Skeletal muscle satellite cell (primary cell): Measurements from ENCODE around the gene STAG3.

ENCODE experiments used
- H3K27me3 ChIP-seq: 2 replicates; pipeline ENCODE4 v1.7.0; 2013; ENCODE audit warnings: low read length; ENCODE audit not compliant: control insufficient read depth, insufficient read depth
- H3K36me3 ChIP-seq: 2 replicates; pipeline ENCODE4 v1.7.0; 2013; ENCODE audit warnings: mild to moderate bottlenecking, control low read depth, low read length; ENCODE audit not compliant: insufficient read depth
- H3K4me1 ChIP-seq: 2 replicates; pipeline ENCODE4 v1.7.0; 2013; ENCODE audit warnings: low read length; ENCODE audit not compliant: control insufficient read depth, insufficient read depth
- H3K4me2 ChIP-seq: 2 replicates; pipeline ENCODE4 v1.7.0; 2013; ENCODE audit warnings: mild to moderate bottlenecking, low read length
- H3K4me3 ChIP-seq: 2 replicates; pipeline ENCODE4 v1.7.0; 2013; ENCODE audit warnings: low read length
- H3K9ac ChIP-seq: 2 replicates; pipeline ENCODE4 v1.7.0; 2013; ENCODE audit warnings: mild to moderate bottlenecking, low read depth, low read length, moderate library complexity
- H3K9me3 ChIP-seq: replicated peaks from 2 replicates; pipeline ENCODE4 v1.7.0; 2013; ENCODE audit warnings: mild to moderate bottlenecking, control low read depth, low read length

The STAG3 gene

DNA sequence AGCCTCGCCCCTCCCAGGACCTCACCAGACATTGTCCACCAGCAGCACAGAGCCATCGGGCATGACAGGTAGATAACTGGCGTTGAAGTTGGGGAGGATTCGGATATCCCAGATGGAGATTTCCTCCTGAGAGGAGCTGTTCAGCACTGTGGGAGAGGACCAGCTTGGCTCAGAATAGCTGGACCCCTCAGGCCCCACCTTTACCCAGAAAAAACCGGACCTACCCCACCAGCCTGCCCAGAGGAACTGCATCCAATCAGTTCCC, 20.7 kb upstream of the STAG3 start:
- Histone ChIP-seq H3K4me3 (peak overlapping the region; percentile 99), H3K27me3 (no peaks in the 10 kb centered on the region), H3K36me3 (peaks cover 40% of the 10 kb centered on the region), H3K9ac (peak overlapping the region; percentile 95), H3K4me1 (peaks cover 17% of the 10 kb centered on the region), H3K9me3 (no peaks in the 10 kb centered on the region), H3K4me2 (peak overlapping the region; percentile 92)

DNA sequence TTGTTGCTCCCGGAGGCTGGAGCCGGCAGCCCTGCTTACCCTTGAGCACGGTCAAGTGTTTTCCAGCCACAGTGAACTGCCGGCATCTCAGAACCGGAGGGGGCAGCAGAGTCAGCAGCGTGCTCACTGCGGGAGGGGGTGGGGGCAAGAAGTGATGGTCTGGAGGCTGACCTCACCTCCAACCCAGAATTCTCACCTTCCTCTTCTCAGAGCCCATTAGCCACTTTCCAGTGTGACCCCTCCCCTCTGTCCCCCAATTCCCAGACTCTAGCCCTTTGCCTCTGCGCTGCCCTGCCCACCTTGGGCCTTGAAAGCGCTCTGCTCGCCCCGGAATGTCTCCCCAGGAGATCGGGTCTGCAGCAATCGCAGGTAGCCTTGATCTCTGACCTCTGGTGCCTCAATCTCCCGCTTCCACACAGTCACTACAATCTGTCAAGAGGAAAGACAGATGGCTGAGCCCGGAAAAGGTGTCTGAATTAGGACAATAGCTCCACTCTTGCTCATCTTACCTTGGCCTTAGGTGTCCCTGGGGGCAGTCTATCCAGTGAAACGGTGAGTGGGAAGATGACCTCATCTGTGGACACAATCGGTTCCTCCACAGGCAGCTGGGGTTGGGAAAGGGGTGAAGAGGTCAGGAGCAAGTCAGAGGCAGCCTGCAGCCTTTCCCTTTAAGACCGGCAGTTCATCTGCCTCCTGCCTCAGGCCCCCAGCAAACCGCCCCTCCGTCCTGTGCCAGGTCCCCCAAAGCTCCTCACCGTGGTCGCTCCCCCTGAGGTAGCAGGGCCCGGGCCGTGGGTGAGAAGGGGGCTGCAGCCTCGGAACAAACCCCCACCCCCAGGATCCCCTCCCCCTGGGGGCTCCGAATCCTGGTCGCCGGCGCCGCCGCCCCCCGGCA, 20.1 kb upstream of the STAG3 start:
- Histone ChIP-seq H3K9me3 (no peaks in the 10 kb centered on the region), H3K36me3 (peaks cover 40% of the 10 kb centered on the region), H3K4me1 (peaks cover 17% of the 10 kb centered on the region), H3K4me2 (peak overlapping the region; percentile 92), H3K9ac (peak overlapping the region; percentile 95), H3K27me3 (no peaks in the 10 kb centered on the region), H3K4me3 (peak overlapping the region; percentile 99)

- Histone ChIP-seq H3K4me1 (peaks cover 17% of the 10 kb centered on the region), H3K4me3 (peak within 1 kb of the TSS; percentile 99), H3K36me3 (peaks cover 35% of the 10 kb centered on the region), H3K4me2 (peak within 1 kb of the TSS; percentile 92), H3K27me3 (no peaks in the 10 kb centered on the region), H3K9me3 (no peaks in the 10 kb centered on the region), H3K9ac (peak within 1 kb of the TSS; percentile 95)
Measured at GRCh38 chr7:100158229-100159098, 19.3 kb upstream of the STAG3 start, which contains the start of gene TRAPPC14. TRAPPC14 (minus strand) TSS chr7:100158723; CDS start chr7:100158499, 224 bp downstream.

GRCh38 chr7:100159099-100159623, 18.6 kb upstream of the STAG3 start:
- peaks cover 17% of the 10 kb centered on the region for H3K4me1 ChIP-seq
- H3K4me3 ChIP-seq = peak overlapping the region; percentile 99
- no peaks in the 10 kb centered on the region for H3K27me3 ChIP-seq
- H3K36me3 ChIP-seq = peaks cover 28% of the 10 kb centered on the region
- peak overlapping the region; percentile 92 for H3K4me2 ChIP-seq
- H3K9ac ChIP-seq = peak overlapping the region; percentile 95
- H3K9me3 ChIP-seq = no peaks in the 10 kb centered on the region

GRCh38 chr7:100160067-100160466, 17.7 kb upstream of the STAG3 start:
- no peak overlapping the region for H3K4me3 ChIP-seq
- no peaks in the 10 kb centered on the region for H3K27me3 ChIP-seq
- no peaks in the 10 kb centered on the region for H3K9me3 ChIP-seq
- H3K36me3 ChIP-seq = peaks cover 20% of the 10 kb centered on the region
- peaks cover 17% of the 10 kb centered on the region for H3K4me1 ChIP-seq
- no peak overlapping the region for H3K4me2 ChIP-seq
- H3K9ac ChIP-seq = no peak overlapping the region

DNA sequence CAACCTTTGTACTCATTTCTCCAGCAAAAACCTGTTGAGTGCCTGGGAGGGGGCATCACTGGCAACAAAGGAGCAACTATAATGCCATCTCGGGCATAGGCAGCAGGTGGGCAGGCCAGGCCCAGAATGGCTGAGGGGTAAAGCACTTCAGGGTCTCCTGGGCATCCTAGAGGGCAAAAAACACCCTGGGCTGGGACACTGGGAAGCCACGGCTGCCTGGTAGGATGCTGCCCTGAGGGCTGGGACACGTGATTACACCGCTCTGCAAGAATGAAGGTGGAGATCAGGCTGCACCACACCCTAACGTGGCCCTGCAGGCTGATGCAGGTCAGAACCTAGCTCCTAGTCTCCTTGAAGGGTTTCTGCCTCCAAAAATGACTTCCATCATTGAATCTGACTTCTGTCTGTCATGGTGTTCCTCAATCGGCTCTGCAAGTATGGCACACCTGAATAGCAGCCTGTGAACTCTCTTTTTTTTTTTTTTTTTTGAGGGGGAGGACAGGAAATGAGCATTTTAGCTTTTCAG, 14.6 kb upstream of the STAG3 start:
- H3K27me3 ChIP-seq = no peaks in the 10 kb centered on the region
- no peak overlapping the region for H3K9ac ChIP-seq
- no peaks in the 10 kb centered on the region for H3K36me3 ChIP-seq
- H3K9me3 ChIP-seq = no peaks in the 10 kb centered on the region
- H3K4me2 ChIP-seq = no peak overlapping the region
- peaks cover 12% of the 10 kb centered on the region for H3K4me1 ChIP-seq
- H3K4me3 ChIP-seq = no peak overlapping the region

DNA sequence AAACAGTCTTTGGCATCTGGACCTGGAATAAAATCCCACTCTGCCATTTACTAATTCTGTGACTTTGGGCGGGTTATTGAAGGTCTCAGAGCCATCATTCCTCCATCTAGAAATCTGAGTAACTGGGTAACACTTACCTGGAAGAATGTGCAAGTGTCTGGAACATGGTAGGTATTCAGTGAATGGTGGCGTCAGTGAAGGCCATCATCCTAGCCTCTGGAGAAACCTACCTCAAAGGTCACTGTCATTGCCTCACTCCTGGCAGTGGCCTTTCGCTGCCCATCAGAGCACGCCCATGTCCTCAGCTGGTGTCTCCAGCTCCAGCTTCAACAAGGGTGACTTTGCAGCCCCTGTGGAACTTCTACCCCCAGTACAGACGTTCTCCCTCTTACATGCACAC, 13.8 kb upstream of the STAG3 start:
- Histone ChIP-seq H3K4me2 (no peak overlapping the region), H3K4me1 (peaks cover 18% of the 10 kb centered on the region), H3K9ac (no peak overlapping the region), H3K27me3 (no peaks in the 10 kb centered on the region), H3K9me3 (no peaks in the 10 kb centered on the region), H3K4me3 (no peak overlapping the region), H3K36me3 (no peaks in the 10 kb centered on the region)

DNA sequence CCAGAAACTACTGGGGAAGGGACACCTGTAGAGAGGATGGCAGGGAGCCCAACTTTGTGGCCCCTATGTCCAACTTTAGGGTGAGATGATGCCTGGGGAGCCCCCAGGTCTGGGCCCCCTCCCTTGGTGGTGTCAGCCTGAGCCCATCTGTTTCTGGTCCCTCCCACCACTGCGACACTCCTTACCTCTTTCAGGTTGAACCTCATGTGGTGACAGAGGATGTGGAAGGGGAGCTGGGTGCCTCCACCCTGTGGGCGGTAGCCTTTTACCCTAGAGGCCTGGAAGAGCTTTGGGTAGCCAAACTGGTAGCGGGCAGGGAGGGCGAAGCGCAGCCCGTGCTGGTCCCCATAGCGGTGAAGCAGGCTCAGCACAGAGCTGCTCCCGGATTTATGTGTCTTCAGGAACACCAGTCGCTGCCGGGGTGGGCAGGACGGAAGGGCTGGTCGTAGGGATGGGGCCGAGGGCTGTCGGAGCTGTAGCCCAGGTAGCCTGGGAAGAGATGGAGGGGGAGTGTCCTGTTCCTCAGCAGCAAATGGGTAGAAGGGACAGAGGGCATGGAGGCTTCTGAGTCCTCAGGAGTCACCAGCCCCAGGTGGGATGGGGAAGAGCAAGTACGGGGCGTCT, 11.3 kb upstream of the STAG3 start:
- Histone ChIP-seq H3K27me3 (no peaks in the 10 kb centered on the region), H3K9ac (no peak overlapping the region), H3K36me3 (no peaks in the 10 kb centered on the region), H3K9me3 (no peaks in the 10 kb centered on the region), H3K4me1 (peaks cover 18% of the 10 kb centered on the region), H3K4me3 (no peak overlapping the region), H3K4me2 (no peak overlapping the region)

DNA sequence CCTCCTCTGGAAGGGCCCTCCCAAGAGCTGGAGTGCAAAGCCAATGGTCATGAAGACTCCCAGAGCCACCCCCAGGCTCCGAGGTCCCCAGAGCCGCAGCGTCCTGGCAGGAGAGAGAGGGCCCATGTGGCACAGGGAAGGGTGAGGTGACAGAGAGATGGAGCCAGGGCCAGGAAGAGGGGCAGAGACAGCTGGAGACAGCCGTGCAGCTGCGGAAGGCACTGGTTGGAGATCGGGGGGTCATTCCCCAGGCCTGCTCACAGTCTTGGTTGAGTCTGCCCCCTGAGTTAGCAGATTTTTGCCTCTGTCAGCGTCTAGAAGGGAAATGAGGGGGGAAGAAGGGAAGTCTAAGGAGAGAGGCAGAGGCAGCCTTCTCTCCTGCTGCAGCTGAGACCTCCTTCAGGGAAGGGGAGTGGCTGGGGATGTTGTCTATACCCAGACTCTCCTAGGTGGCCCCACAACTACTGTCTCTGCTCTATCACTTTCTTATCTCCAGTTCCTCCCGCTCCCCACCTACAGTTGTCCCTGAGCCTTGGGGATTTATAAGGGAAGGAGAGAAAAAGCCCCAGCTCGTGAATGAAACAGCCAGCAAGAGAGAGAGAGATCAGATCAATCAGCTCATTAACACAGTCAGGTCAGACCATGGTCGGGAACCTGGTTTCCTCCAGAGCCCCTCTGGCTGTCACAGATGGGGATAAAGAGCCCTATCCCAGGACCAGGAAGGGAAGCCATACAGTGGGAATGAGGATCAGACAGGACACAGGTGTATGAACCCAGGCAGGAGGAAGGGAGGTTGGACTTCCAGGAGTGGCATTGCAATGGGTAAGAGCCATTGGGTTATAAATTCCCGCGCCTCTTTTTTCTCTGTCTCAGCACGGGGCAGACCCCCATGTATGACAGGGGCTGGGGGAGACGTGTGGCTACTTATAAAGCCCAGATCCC, 10.5 kb upstream of the STAG3 start:
- Histone ChIP-seq H3K27me3 (no peaks in the 10 kb centered on the region), H3K4me3 (peak overlapping the region; percentile 65), H3K4me1 (peaks cover 18% of the 10 kb centered on the region), H3K4me2 (peak overlapping the region; percentile 78), H3K9me3 (no peaks in the 10 kb centered on the region), H3K36me3 (no peaks in the 10 kb centered on the region), H3K9ac (peak overlapping the region; percentile 70)

GRCh38 chr7:100167912-100168323, 9.8 kb upstream of the STAG3 start:
- peak overlapping the region; percentile 65 for H3K4me3 ChIP-seq
- H3K27me3 ChIP-seq = no peaks in the 10 kb centered on the region
- H3K4me2 ChIP-seq = peak overlapping the region; percentile 78
- no peaks in the 10 kb centered on the region for H3K9me3 ChIP-seq
- H3K36me3 ChIP-seq = no peaks in the 10 kb centered on the region
- H3K9ac ChIP-seq = peak overlapping the region; percentile 70
- peaks cover 18% of the 10 kb centered on the region for H3K4me1 ChIP-seq
